CD4-positive, CD25-positive, alpha-beta regulatory T cell (primary cell): ENCODE results near the gene PLB1. TPM values are rescaled to one million over a fixed set of nuclear protein-coding genes. Genes with fewer than 3 reads are reported as not detected.

ENCODE experiments used
- ATAC-seq, 2 donors: fragments of 150-1000 bp; cut with Tn5 transposase; one replicate each; pipeline ENCODE4 v1.10.0; 2021; ENCODE audit warnings: low read depth in 2 of 2, moderate number of reproducible peaks in 2 of 2, moderate library complexity in 1 of 2
- DNase-seq, 3 donors: peaks; one replicate each; pipeline versions ENCODE4 v3.0.0 to v3.0.0-alpha.2; 2012 to 2022; ENCODE audit warnings: mixed read lengths in 1 of 3
- H3K27ac ChIP-seq: one replicate; pipeline ENCODE4 v1.7.0; 2013; ENCODE audit warnings: mild to moderate bottlenecking, low read length; ENCODE audit not compliant: insufficient read depth, poor library complexity, severe bottlenecking
- H3K27me3 ChIP-seq: one replicate; pipeline ENCODE4 v1.7.0; 2013; ENCODE audit warnings: low read length; ENCODE audit not compliant: control insufficient read depth, insufficient read depth
- H3K36me3 ChIP-seq: one replicate; pipeline ENCODE4 v1.7.0; 2013; ENCODE audit warnings: mild to moderate bottlenecking, low read length, moderate library complexity; ENCODE audit not compliant: control insufficient read depth, insufficient read depth
- H3K4me1 ChIP-seq: 2 replicates; pipeline ENCODE4 v1.7.0; 2013; ENCODE audit warnings: mild to moderate bottlenecking, low read length; ENCODE audit not compliant: insufficient read depth, control insufficient read depth, poor library complexity, severe bottlenecking
- H3K4me3 ChIP-seq: one replicate; pipeline ENCODE4 v1.7.0; 2013; ENCODE audit warnings: low read depth, mild to moderate bottlenecking, low read length, moderate library complexity
- H3K9me3 ChIP-seq, 2 experiments: 1 replicate in 1 of 2; 2 replicates in 1 of 2; pipeline ENCODE4 v1.7.0; 2013; ENCODE audit warnings: low read length in 2 of 2, mild to moderate bottlenecking in 1 of 2, moderate library complexity in 1 of 2; ENCODE audit not compliant: control insufficient read depth in 2 of 2
- H3K27ac Mint-ChIP-seq, 3 donors: one replicate each; pipeline ENCODE4 v1.8.0; 2020 to 2022; ENCODE audit warnings: mild to moderate bottlenecking in 3 of 3, mixed read lengths in 3 of 3, moderate library complexity in 2 of 3
- H3K27me3 Mint-ChIP-seq: one replicate; pipeline ENCODE4 v1.8.0; 2022; ENCODE audit warnings: mild to moderate bottlenecking, mixed read lengths
- H3K36me3 Mint-ChIP-seq: one replicate; pipeline ENCODE4 v1.8.0; 2020; ENCODE audit warnings: mixed read lengths
- H3K4me1 Mint-ChIP-seq, 4 donors: one replicate each; pipeline ENCODE4 v1.8.0; 2020 to 2022; ENCODE audit warnings: mixed read lengths in 4 of 4, mild to moderate bottlenecking in 1 of 4
- H3K4me3 Mint-ChIP-seq, 4 donors: one replicate each; pipeline ENCODE4 v1.8.0; 2020 to 2022; ENCODE audit warnings: mild to moderate bottlenecking in 4 of 4, mixed read lengths in 4 of 4, moderate library complexity in 3 of 4
- H3K9me3 Mint-ChIP-seq, 7 donors: one replicate each; pipeline ENCODE4 v1.8.0; 2020 to 2022; ENCODE audit warnings: mixed read lengths in 7 of 7, mild to moderate bottlenecking in 3 of 7, moderate library complexity in 2 of 7
- polyA plus RNA-seq, 4 donors: library from polyadenylated mRNA; unstranded; fragments of 300-500 nt; fragmentation: Illumina TruSeq; gene quantifications; one replicate each; pipeline ENCODE4 v1.2.3, GENCODE V29; 2021
- total RNA-seq: library from RNA; stranded (reverse); gene quantifications from one replicate; pipeline ENCODE4 v1.2.3, GENCODE V29; 2022

The PLB1 gene, protein sequence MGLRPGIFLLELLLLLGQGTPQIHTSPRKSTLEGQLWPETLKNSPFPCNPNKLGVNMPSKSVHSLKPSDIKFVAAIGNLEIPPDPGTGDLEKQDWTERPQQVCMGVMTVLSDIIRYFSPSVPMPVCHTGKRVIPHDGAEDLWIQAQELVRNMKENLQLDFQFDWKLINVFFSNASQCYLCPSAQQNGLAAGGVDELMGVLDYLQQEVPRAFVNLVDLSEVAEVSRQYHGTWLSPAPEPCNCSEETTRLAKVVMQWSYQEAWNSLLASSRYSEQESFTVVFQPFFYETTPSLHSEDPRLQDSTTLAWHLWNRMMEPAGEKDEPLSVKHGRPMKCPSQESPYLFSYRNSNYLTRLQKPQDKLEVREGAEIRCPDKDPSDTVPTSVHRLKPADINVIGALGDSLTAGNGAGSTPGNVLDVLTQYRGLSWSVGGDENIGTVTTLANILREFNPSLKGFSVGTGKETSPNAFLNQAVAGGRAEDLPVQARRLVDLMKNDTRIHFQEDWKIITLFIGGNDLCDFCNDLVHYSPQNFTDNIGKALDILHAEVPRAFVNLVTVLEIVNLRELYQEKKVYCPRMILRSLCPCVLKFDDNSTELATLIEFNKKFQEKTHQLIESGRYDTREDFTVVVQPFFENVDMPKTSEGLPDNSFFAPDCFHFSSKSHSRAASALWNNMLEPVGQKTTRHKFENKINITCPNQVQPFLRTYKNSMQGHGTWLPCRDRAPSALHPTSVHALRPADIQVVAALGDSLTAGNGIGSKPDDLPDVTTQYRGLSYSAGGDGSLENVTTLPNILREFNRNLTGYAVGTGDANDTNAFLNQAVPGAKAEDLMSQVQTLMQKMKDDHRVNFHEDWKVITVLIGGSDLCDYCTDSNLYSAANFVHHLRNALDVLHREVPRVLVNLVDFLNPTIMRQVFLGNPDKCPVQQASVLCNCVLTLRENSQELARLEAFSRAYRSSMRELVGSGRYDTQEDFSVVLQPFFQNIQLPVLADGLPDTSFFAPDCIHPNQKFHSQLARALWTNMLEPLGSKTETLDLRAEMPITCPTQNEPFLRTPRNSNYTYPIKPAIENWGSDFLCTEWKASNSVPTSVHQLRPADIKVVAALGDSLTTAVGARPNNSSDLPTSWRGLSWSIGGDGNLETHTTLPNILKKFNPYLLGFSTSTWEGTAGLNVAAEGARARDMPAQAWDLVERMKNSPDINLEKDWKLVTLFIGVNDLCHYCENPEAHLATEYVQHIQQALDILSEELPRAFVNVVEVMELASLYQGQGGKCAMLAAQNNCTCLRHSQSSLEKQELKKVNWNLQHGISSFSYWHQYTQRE (N-terminal part only)
- total RNA-seq = 2.0 TPM
- polyA plus RNA-seq = 1 to 10 TPM in 1 of 4 donors, under 1 TPM in 3; 0.08 to 2.5 (median 0.87) TPM

GRCh38 chr2:28495551-28496250 is at the start of gene PLB1:
Gene PLB1, plus strand, starts transcription at chr2:28496060. Its CDS starts 55 bp downstream, at chr2:28496115.
- H3K4me3 Mint-ChIP-seq = peak within 1 kb of the TSS in 1 of 4 donors; percentile 15
- H3K27ac Mint-ChIP-seq = no peak within 1 kb of the TSS
- peaks cover 0 to 6% (median 0%) of the 10 kb centered on the region in 4 donors for H3K4me1 Mint-ChIP-seq
- no peak for ATAC-seq
- no peak within 1 kb of the TSS for H3K4me3 ChIP-seq
- peaks cover 0 to 6% (median 0%) of the 10 kb centered on the region in 7 donors for H3K9me3 Mint-ChIP-seq
- H3K9me3 ChIP-seq = no peaks in the 10 kb centered on the region
- no peaks in the 10 kb centered on the region for H3K36me3 ChIP-seq
- no peak within 1 kb of the TSS for H3K27ac ChIP-seq
- no peaks in the 10 kb centered on the region for H3K4me1 ChIP-seq
- H3K36me3 Mint-ChIP-seq = no peaks in the 10 kb centered on the region
- H3K27me3 Mint-ChIP-seq = peaks cover 17% of the 10 kb centered on the region
- no peaks in the 10 kb centered on the region for H3K27me3 ChIP-seq
- DNase-seq = no peak

DNA sequence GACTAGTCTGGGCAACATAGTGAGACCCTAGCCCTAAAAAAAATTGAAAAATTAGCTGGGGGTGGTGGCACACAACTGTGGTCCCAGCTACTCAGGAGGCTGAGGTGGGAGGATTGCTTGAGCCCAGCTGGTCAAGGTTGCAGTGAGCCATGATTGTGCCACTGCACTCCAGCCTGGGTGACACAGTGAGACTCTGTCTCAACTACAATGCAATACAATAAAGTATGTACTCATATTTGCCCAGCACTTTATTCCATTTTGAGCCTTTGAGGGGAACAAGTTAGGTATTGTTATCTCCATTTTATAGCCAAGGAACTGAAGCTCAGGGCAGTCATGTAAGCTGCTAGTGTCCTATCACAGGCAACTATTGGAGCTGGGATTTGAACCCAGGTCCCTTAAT is 49.3 kb upstream of the PLB1 start:
- Mint-ChIP-seq H3K4me3 (no peak overlapping the region), H3K36me3 (no peaks in the 10 kb centered on the region), H3K9me3 (no peaks in the 10 kb centered on the region), H3K27me3 (no peaks in the 10 kb centered on the region), H3K4me1 (peaks cover 0 to 25% (median 10%) of the 10 kb centered on the region in 4 donors), H3K27ac (no peak overlapping the region)
- no peaks in the 10 kb centered on the region for H3K9me3 ChIP-seq
- no peak for DNase-seq
- peaks cover 7% of the 10 kb centered on the region for H3K4me1 ChIP-seq
- no peak for ATAC-seq
- H3K36me3 ChIP-seq = no peaks in the 10 kb centered on the region
- no peaks in the 10 kb centered on the region for H3K27me3 ChIP-seq
- no peak overlapping the region for H3K27ac ChIP-seq
- no peak overlapping the region for H3K4me3 ChIP-seq

DNA sequence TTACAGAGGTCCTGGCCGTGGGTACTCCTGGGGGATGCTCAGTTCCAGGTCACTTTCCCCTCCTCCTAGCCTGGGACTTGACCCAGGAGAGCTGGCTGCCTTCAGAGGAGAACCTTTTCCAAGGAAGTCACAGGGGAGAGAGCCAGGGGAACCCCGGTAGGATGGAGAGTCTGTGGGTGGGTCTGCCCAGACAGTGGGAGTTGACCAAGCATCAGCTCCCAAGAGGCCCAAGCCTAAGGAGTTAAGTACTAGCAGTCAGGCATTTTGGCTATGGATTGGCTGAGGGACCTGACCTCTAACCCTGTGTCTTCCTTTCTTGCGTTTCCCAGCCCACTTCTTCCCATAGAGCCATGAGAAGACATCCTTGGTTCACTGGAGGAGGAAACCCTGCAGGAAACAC is 48.8 kb upstream of the PLB1 start:
- no peak overlapping the region for H3K27ac Mint-ChIP-seq
- no peaks in the 10 kb centered on the region for H3K36me3 Mint-ChIP-seq
- no peak overlapping the region for H3K4me3 Mint-ChIP-seq
- H3K36me3 ChIP-seq = no peaks in the 10 kb centered on the region
- no peak overlapping the region for H3K27ac ChIP-seq
- ATAC-seq = no peak
- H3K27me3 Mint-ChIP-seq = no peaks in the 10 kb centered on the region
- H3K27me3 ChIP-seq = no peaks in the 10 kb centered on the region
- H3K9me3 Mint-ChIP-seq = no peaks in the 10 kb centered on the region
- peaks cover 0 to 25% (median 10%) of the 10 kb centered on the region in 4 donors for H3K4me1 Mint-ChIP-seq
- peaks cover 7% of the 10 kb centered on the region for H3K4me1 ChIP-seq
- H3K9me3 ChIP-seq = no peaks in the 10 kb centered on the region
- H3K4me3 ChIP-seq = no peak overlapping the region
- DNase-seq = no peak

DNA sequence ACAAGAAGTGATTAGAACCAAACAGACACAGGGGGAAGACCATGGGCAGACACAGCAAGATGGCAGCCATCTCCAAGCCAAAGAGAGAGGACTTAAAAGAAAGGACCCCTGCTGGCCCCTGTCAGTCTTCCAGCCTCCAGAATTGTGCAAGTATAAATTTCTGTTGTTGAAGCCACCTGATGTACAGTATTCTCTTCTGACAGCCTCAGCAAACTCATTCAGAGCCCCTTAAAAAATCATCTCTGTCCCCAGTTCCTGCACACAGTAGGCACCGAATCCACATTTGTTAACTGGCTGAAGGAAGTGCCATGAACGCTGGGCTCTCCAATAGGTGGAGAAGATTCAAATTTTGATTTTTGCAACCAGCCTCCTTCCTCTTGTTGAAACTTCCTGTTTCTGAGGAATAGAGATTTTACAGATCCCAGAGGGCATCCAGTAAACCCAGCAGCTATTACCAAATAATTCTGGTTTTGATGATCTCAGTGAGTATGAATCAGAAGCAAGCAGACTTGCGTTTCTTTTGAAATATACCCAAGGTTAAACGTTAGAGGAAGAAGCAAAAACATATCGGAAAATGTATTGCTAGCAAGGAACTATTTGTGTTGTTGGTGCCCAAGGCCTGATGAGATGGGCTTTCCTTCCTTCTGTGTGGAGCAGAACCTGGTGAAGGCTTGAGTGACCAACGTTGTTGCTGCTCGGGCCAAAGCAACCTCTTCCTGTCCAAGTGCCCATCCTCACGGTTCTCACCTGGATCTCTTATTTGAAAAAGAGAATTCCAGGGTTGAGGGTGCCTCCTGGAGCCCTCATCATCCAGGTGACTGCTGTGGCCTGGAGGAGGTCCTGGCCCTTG is 47.7 kb upstream of the PLB1 start:
- Mint-ChIP-seq H3K27me3 (no peaks in the 10 kb centered on the region), H3K9me3 (no peaks in the 10 kb centered on the region), H3K4me3 (no peak overlapping the region), H3K27ac (peak overlapping the region in 1 of 3 donors; percentile 68), H3K4me1 (peaks cover 0 to 25% (median 10%) of the 10 kb centered on the region in 4 donors), H3K36me3 (no peaks in the 10 kb centered on the region)
- H3K27ac ChIP-seq = no peak overlapping the region
- DNase-seq (peak in 1 of 3 donors; percentile 15), ATAC-seq (peak in 1 of 2 donors; percentile 10)
- no peaks in the 10 kb centered on the region for H3K36me3 ChIP-seq
- no peaks in the 10 kb centered on the region for H3K9me3 ChIP-seq
- peaks cover 7% of the 10 kb centered on the region for H3K4me1 ChIP-seq
- no peaks in the 10 kb centered on the region for H3K27me3 ChIP-seq
- H3K4me3 ChIP-seq = no peak overlapping the region

- H3K36me3 Mint-ChIP-seq = no peaks in the 10 kb centered on the region
- H3K27me3 Mint-ChIP-seq = no peaks in the 10 kb centered on the region
- DNase-seq = no peak
- H3K4me1 Mint-ChIP-seq = peaks cover 0 to 25% (median 10%) of the 10 kb centered on the region in 4 donors
- Histone ChIP-seq H3K4me1 (peaks cover 7% of the 10 kb centered on the region), H3K27me3 (no peaks in the 10 kb centered on the region), H3K4me3 (no peak overlapping the region), H3K36me3 (no peaks in the 10 kb centered on the region), H3K27ac (no peak overlapping the region), H3K9me3 (no peaks in the 10 kb centered on the region)
- H3K4me3 Mint-ChIP-seq = no peak overlapping the region
- H3K27ac Mint-ChIP-seq = peak overlapping the region in 1 of 3 donors; percentile 68
- ATAC-seq = no peak
- H3K9me3 Mint-ChIP-seq = no peaks in the 10 kb centered on the region
Measured at GRCh38 chr2:28448793-28449100, 47.1 kb upstream of the PLB1 start.

- no peak for ATAC-seq
- peak overlapping the region in 2 of 3 donors; percentile 68 to 78 for H3K27ac Mint-ChIP-seq
Measured at GRCh38 chr2:28449126-28449487, 46.8 kb upstream of the PLB1 start.

More at GRCh38 chr2:28449126-28449487, 46.8 kb upstream of the PLB1 start:
- no peak overlapping the region for H3K27ac ChIP-seq
- no peaks in the 10 kb centered on the region for H3K27me3 Mint-ChIP-seq
- DNase-seq = no peak
- no peak overlapping the region for H3K4me3 Mint-ChIP-seq
- no peaks in the 10 kb centered on the region for H3K9me3 Mint-ChIP-seq
- no peaks in the 10 kb centered on the region for H3K9me3 ChIP-seq
- peaks cover 7% of the 10 kb centered on the region for H3K4me1 ChIP-seq
- H3K4me3 ChIP-seq = no peak overlapping the region
- no peaks in the 10 kb centered on the region for H3K36me3 Mint-ChIP-seq
- H3K27me3 ChIP-seq = no peaks in the 10 kb centered on the region
- H3K36me3 ChIP-seq = no peaks in the 10 kb centered on the region
- peaks cover 0 to 25% (median 10%) of the 10 kb centered on the region in 4 donors for H3K4me1 Mint-ChIP-seq
